ENCODE results near the gene FLYWCH1. TPM values are rescaled to one million over a fixed set of nuclear protein-coding genes. Genes with fewer than 3 reads are reported as not detected.

The FLYWCH1 gene
- total and polyA plus RNA-seq, 9 of the 15 experiments (the other 6 are each of a cell fraction or from before 2014, with no cell fraction given): 0.18 to 33.6 (median 11.3) TPM

DNA sequence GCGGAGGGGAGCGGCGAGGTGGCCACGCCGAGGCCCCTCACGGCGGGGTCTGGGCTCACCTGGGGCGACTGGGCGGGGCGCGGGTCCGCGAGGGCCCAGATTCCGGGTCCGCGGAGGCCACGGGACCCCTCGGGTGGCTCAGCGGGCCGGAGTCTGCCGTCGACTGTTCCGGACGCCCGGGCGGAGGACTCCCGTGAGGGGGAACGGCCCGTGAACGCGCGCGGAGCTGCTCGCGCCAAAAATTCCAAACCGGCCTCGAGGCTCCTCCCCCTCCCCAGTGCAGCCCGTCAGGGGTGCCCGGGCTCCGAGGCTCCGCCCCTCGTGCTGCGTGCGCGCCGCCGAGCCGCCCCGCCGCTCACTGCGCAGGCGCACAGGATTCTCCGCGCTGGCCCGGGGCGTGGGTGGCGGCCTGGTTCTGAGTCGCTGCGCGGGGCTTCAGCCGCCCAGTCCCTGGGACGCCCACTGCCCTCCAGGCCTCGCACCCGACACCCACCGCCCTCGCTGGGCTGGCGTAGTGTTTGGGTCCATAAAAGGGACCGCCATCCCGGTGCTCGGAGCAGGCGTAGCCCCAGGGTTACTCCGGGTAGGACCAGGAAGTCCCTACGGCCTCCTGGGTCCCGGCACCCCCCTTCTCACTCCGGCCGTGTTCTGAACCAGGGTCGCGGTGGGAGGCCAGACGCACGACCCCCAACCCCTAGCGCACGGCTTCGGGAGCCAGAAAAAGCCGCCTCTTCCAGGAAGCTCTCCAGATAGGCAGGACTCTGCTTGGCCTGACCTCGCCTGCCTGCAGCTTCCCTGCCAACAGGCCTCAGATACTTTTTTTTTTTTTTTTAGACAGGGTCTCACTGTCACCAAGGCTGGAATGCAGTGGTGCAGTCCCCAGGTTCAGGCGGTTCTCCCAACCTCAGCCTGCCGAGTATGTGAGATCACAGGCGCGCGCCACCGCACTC is 68.8 kb downstream of the FLYWCH1 start, which contains the start of gene PKMYT1 (continued):
- TF ChIP-seq, protein P1, sequence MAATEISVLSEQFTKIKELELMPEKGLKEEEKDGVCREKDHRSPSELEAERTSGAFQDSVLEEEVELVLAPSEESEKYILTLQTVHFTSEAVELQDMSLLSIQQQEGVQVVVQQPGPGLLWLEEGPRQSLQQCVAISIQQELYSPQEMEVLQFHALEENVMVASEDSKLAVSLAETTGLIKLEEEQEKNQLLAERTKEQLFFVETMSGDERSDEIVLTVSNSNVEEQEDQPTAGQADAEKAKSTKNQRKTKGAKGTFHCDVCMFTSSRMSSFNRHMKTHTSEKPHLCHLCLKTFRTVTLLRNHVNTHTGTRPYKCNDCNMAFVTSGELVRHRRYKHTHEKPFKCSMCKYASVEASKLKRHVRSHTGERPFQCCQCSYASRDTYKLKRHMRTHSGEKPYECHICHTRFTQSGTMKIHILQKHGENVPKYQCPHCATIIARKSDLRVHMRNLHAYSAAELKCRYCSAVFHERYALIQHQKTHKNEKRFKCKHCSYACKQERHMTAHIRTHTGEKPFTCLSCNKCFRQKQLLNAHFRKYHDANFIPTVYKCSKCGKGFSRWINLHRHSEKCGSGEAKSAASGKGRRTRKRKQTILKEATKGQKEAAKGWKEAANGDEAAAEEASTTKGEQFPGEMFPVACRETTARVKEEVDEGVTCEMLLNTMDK (IDR thresholded peaks at IDR 0.05; ENCODE audit: borderline replicate concordance, insufficient read depth, low read depth, low read length, poor library complexity, severe bottlenecking): no peak
- TF ChIP-seq TOE1 (IDR thresholded peaks at IDR 0.05; ENCODE audit: borderline replicate concordance) (no peak), TOE1 (CRISPR knock-in tag; IDR thresholded peaks at IDR 0.05; ENCODE audit: borderline replicate concordance, low read depth) (no peak), NFATC3 (IDR thresholded peaks at IDR 0.05) (no peak), RHOXF2B (CRISPR knock-in tag; conservative IDR thresholded peaks at IDR 0.05) (no peak), ZBED1 (IDR thresholded peaks at IDR 0.05) (no peak), NR1H2 (CRISPR knock-in tag; IDR thresholded peaks at IDR 0.05) (no peak), CBFA2T2 (conservative IDR thresholded peaks at IDR 0.05) (no peak), ARID2 (IDR thresholded peaks at IDR 0.05) (no peak), RFX1 (IDR thresholded peaks at IDR 0.05) (no peak)
- TF ChIP-seq, protein P2, sequence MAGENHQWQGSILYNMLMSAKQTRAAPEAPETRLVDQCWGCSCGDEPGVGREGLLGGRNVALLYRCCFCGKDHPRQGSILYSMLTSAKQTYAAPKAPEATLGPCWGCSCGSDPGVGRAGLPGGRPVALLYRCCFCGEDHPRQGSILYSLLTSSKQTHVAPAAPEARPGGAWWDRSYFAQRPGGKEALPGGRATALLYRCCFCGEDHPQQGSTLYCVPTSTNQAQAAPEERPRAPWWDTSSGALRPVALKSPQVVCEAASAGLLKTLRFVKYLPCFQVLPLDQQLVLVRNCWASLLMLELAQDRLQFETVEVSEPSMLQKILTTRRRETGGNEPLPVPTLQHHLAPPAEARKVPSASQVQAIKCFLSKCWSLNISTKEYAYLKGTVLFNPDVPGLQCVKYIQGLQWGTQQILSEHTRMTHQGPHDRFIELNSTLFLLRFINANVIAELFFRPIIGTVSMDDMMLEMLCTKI (IDR thresholded peaks at IDR 0.05; ENCODE audit: partially characterized antibody): no peak
- TF ChIP-seq, protein P3, sequence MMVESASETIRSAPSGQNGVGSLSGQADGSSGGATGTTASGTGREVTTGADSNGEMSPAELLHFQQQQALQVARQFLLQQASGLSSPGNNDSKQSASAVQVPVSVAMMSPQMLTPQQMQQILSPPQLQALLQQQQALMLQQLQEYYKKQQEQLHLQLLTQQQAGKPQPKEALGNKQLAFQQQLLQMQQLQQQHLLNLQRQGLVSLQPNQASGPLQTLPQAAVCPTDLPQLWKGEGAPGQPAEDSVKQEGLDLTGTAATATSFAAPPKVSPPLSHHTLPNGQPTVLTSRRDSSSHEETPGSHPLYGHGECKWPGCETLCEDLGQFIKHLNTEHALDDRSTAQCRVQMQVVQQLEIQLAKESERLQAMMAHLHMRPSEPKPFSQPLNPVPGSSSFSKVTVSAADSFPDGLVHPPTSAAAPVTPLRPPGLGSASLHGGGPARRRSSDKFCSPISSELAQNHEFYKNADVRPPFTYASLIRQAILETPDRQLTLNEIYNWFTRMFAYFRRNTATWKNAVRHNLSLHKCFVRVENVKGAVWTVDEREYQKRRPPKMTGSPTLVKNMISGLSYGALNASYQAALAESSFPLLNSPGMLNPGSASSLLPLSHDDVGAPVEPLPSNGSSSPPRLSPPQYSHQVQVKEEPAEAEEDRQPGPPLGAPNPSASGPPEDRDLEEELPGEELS (CRISPR knock-in tag; IDR thresholded peaks at IDR 0.05; ENCODE audit: borderline replicate concordance): no peak
- TF ChIP-seq, protein P4, sequence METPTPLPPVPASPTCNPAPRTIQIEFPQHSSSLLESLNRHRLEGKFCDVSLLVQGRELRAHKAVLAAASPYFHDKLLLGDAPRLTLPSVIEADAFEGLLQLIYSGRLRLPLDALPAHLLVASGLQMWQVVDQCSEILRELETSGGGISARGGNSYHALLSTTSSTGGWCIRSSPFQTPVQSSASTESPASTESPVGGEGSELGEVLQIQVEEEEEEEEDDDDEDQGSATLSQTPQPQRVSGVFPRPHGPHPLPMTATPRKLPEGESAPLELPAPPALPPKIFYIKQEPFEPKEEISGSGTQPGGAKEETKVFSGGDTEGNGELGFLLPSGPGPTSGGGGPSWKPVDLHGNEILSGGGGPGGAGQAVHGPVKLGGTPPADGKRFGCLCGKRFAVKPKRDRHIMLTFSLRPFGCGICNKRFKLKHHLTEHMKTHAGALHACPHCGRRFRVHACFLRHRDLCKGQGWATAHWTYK (CRISPR knock-in tag; IDR thresholded peaks at IDR 0.05): no peak

Data from K562 (cell line).